ENCODE data around the gene LRRC7. TPM values are rescaled to one million over a fixed set of nuclear protein-coding genes. Genes with fewer than 3 reads are reported as not detected.

The LRRC7 gene
- total RNA-seq, 1 experiment from 2014 or later = not detected

DNA sequence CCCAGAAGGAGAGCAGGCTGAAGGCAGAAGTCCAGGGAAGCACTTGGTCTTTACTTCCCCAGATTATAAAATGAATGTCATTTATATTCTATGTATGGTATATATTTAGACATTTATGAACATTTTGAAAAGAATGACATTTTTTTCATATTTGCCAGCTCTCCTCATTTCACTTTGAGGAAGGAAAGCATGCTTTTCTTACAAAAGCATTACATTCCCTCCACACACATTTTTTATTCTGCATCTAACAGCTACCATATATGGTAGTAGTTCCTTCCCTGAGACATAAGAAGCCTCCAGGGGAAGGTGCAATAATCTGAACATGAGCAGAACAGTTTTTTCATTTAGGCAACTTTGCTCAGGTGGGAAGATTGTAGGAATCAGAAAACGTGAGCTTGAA is 94.0 kb downstream of the LRRC7 start:
- DNase-seq (ENCODE audit: low spot score) = no peak
- TF ChIP-seq EZH2 (IDR thresholded peaks at IDR 0.05; ENCODE audit: borderline replicate concordance, low read depth, low read length, poor library complexity, severe bottlenecking) (no peak), CTCF (conservative IDR thresholded peaks at IDR 0.05; ENCODE audit: low read depth, low read length) (no peak)
- no peaks in the 10 kb centered on the region for H3K9me3 ChIP-seq (ENCODE audit: low read depth, low read length, poor library complexity, severe bottlenecking)
- H3K4me1 ChIP-seq (ENCODE audit: insufficient read depth, low read length, poor library complexity, severe bottlenecking) = peaks cover 4% of the 10 kb centered on the region
- H3K27me3 ChIP-seq (replicated peaks; ENCODE audit: insufficient read depth, low read depth, low read length, poor library complexity) = no peaks in the 10 kb centered on the region
- intact Hi-C loops (cut with micrococcal nuclease; ENCODE audit: unreplicated experiment) = no loop called here
- POLR2A ChIA-PET (ENCODE audit: low non-redundant PET) = no interaction called here
- BruUV-seq (replicated peaks) = no TSS peak
- H3K27ac ChIP-seq (ENCODE audit: low read depth, low read length, poor library complexity, severe bottlenecking) = no peak overlapping the region
- no peaks in the 10 kb centered on the region for H3K36me3 ChIP-seq (ENCODE audit: insufficient read depth, low read length, poor library complexity, severe bottlenecking)
- CTCF ChIA-PET = no interaction called here
- H3K4me3 ChIP-seq (ENCODE audit: low read depth, low read length, poor library complexity, severe bottlenecking) = no peak overlapping the region

DNA sequence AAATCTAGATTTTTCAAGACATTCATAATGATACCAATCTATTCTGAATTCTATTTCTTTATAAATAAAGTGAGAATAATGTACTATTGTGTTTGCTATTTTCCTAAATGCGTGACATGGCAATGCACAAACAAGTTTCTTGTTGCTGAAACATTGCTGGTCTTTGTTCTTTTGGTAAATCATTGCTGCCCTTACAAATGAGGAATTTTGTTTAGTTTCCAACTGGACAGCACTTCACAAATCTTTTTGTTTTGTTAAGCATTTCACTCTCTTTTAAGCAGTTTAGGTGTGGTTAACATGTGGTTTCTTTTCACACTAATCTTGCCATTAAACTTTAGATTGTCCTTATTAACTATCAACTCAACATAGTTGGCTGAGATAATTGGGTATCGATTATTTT is 94.6 kb downstream of the LRRC7 start:
- Histone ChIP-seq H3K36me3 (ENCODE audit: insufficient read depth, low read length, poor library complexity, severe bottlenecking) (no peaks in the 10 kb centered on the region), H3K4me1 (ENCODE audit: insufficient read depth, low read length, poor library complexity, severe bottlenecking) (peaks cover 4% of the 10 kb centered on the region), H3K9me3 (ENCODE audit: low read depth, low read length, poor library complexity, severe bottlenecking) (no peaks in the 10 kb centered on the region), H3K27me3 (replicated peaks; ENCODE audit: insufficient read depth, low read depth, low read length, poor library complexity) (no peaks in the 10 kb centered on the region), H3K27ac (ENCODE audit: low read depth, low read length, poor library complexity, severe bottlenecking) (no peak overlapping the region), H3K4me3 (ENCODE audit: low read depth, low read length, poor library complexity, severe bottlenecking) (no peak overlapping the region)
- no TSS peak for BruUV-seq (replicated peaks)
- DNase-seq (ENCODE audit: low spot score) = no peak
- intact Hi-C loops (cut with micrococcal nuclease; ENCODE audit: unreplicated experiment) = no loop called here
- POLR2A ChIA-PET (ENCODE audit: low non-redundant PET) = no interaction called here
- TF ChIP-seq EZH2 (IDR thresholded peaks at IDR 0.05; ENCODE audit: borderline replicate concordance, low read depth, low read length, poor library complexity, severe bottlenecking) (no peak), CTCF (conservative IDR thresholded peaks at IDR 0.05; ENCODE audit: low read depth, low read length) (no peak)
- CTCF ChIA-PET = no interaction called here

DNA sequence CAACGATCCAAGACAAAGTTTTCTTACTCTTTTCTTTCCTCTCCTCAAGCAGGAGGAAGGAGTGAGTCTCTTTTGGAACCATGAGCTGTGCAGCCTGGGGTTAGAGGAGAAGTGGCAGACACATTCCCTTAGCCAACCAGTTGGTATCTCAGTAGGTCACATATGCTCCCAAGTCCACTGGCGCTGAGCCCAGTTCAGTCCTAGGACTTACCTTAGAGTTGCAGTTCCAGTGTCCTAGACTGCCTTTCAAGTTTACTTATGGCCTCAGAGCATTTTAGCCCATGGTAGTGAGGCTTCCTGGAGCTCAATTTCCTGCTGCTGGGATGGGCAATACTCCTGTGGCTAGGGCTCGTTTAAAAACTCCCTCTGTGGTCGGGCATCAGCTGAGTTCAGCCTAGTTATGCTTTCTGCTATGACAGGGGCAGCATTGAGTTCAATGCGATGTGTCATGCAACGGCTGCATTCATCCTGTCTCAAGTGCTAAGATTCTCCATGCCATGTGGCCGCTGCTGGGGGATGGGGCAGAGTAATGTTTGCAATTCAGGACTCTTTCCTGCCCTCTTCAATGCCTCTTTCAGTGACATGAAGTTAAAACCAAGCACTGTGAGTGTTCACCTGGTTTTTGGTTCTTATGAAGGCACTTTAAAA is 103.8 kb downstream of the LRRC7 start:
- DNase-seq (ENCODE audit: low spot score) = peak; percentile 4
- no TSS peak for BruUV-seq (replicated peaks)

More for the DNA sequence above, 103.8 kb downstream of the LRRC7 start:
- no peaks in the 10 kb centered on the region for H3K9me3 ChIP-seq (ENCODE audit: low read depth, low read length, poor library complexity, severe bottlenecking)
- no peaks in the 10 kb centered on the region for H3K27me3 ChIP-seq (replicated peaks; ENCODE audit: insufficient read depth, low read depth, low read length, poor library complexity)
- no peak overlapping the region for H3K4me3 ChIP-seq (ENCODE audit: low read depth, low read length, poor library complexity, severe bottlenecking)
- H3K4me1 ChIP-seq (ENCODE audit: insufficient read depth, low read length, poor library complexity, severe bottlenecking) = no peaks in the 10 kb centered on the region
- ChIA-PET POLR2A (ENCODE audit: low non-redundant PET) (no interaction called here), CTCF (no interaction called here)
- H3K27ac ChIP-seq (ENCODE audit: low read depth, low read length, poor library complexity, severe bottlenecking) = no peak overlapping the region
- no peaks in the 10 kb centered on the region for H3K36me3 ChIP-seq (ENCODE audit: insufficient read depth, low read length, poor library complexity, severe bottlenecking)
- intact Hi-C loops (cut with micrococcal nuclease; ENCODE audit: unreplicated experiment) = no loop called here
- TF ChIP-seq EZH2 (IDR thresholded peaks at IDR 0.05; ENCODE audit: borderline replicate concordance, low read depth, low read length, poor library complexity, severe bottlenecking) (no peak), CTCF (conservative IDR thresholded peaks at IDR 0.05; ENCODE audit: low read depth, low read length) (no peak)
